Measurements from ENCODE around the gene TOPBP1. TPM values are rescaled to one million over a fixed set of nuclear protein-coding genes. Genes with fewer than 3 reads are reported as not detected.
"Not testable (repeated sequence)": the region's sequence is repeated elsewhere in the genome, so short reads cannot be mapped to it uniquely, and the experiment has no call there.

Gene TOPBP1
- total RNA-seq, 8 experiments from 2014 or later: 12.9 to 46.7 (median 35.2) TPM

DNA sequence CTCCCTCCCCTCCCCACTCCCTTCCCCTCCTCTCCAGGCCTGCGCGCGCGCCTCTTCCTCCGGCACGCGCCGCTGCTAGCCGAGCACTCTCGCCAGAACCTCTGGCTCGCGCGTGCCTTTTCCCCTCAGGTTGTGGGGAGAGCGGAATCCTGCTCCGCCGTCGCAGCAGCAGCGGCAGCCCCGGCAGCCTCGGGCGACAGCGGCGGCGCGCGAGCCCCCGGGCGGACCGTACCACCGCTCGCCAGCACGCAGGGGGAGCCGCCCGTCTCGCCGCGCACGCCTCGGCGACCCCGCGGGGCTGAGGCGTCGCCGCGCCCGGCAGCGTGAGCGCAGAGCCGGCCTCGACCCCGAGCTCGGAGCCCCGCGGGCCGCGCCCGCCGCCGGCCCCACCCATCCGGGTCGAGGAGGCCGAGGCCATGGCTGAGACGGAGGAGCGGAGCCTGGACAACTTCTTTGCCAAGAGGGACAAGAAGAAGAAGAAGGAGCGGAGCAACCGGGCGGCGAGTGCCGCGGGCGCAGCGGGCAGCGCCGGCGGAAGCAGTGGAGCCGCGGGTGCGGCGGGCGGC lies 88.0 kb downstream of the TOPBP1 start, which contains the start of gene CDV3:
Gene CDV3 (plus strand): TSS at position 58 of the 566 bp plus-strand sequence. CDS start 359 bp downstream, at position 417.
- peak; percentile 40 to 66 (median 58) for ATAC-seq (replicated peaks in 6 of 8)
- H3K4me3 ChIP-seq: peak within 1 kb of the TSS; percentile 43 to 89 (median 60)
- peaks cover 7 to 10% of the 10 kb centered on the region in 2 donors for H3K4me1 ChIP-seq (replicated peaks in 1 of 2)
- 0% methylated on average over 12 of the region's 81 CpGs; no CpG with 5 or more reads in 9 of the 10 experiments for WGBS, 10 experiments
- in situ Hi-C loops (cut with MboI; ENCODE audit: low pct_unique_long_range_greater_than_20kb in 2 of 9, low sequenced_read_pairs in 9 of 9, unreplicated experiment in 9 of 9): loop anchor here in 2 of 9 experiments (10.0 kb wide), 2 partner anchors 89 to 849 kb away; partner anchors contain the start of gene NPHP3 (in 1 of the 2)
- peak within 1 kb of the TSS; percentile 93 for H3K27ac ChIP-seq

DNA sequence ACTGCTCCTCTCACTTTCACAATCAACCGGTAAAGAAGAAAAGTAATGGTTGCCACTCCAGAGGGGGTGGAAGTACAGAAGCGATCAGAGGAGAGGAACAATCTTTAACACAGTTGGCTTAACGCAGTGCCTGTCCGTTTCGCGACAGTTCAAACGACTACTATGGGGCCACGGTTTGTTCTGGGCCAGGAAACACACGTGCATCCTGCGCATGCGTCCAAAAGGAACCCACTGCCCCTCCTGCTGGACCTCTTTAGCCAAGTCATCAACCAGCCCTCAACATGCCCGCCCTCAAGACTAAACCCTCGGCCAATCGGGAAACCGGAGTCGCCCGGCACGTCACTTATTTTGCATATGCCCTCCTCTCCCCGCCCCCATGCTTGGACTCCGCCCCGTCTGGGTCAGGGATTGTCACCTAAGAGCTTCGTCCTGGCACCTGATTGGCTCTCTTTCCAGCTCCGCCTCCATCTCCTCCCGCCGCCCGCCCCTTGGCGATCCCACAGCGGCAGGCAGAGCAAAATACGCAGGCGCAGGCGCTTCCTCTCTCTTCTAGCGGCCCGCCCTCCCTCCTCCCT lies 88.6 kb downstream of the TOPBP1 start:
- peak overlapping the region; percentile 93 for H3K27ac ChIP-seq
- 0 to 6% (median 1%) methylated on average over 1 to 8 of the region's 33 CpGs; no CpG with 5 or more reads in 2 of the 10 experiments for WGBS, 10 experiments
- peak; percentile 76 to 87 (median 82) for ATAC-seq (replicated peaks in 6 of 8)
- H3K4me1 ChIP-seq (replicated peaks in 1 of 2): peaks cover 7 to 10% of the 10 kb centered on the region in 2 donors
- in situ Hi-C loops (cut with MboI; ENCODE audit: low pct_unique_long_range_greater_than_20kb in 2 of 9, low sequenced_read_pairs in 9 of 9, unreplicated experiment in 9 of 9): loop anchor here in 2 of 9 experiments (10.0 kb wide), 2 partner anchors 88 to 848 kb away; partner anchors contain the start of gene NPHP3 (in 1 of the 2)
- peak overlapping the region; percentile 43 to 89 (median 60) for H3K4me3 ChIP-seq

DNA sequence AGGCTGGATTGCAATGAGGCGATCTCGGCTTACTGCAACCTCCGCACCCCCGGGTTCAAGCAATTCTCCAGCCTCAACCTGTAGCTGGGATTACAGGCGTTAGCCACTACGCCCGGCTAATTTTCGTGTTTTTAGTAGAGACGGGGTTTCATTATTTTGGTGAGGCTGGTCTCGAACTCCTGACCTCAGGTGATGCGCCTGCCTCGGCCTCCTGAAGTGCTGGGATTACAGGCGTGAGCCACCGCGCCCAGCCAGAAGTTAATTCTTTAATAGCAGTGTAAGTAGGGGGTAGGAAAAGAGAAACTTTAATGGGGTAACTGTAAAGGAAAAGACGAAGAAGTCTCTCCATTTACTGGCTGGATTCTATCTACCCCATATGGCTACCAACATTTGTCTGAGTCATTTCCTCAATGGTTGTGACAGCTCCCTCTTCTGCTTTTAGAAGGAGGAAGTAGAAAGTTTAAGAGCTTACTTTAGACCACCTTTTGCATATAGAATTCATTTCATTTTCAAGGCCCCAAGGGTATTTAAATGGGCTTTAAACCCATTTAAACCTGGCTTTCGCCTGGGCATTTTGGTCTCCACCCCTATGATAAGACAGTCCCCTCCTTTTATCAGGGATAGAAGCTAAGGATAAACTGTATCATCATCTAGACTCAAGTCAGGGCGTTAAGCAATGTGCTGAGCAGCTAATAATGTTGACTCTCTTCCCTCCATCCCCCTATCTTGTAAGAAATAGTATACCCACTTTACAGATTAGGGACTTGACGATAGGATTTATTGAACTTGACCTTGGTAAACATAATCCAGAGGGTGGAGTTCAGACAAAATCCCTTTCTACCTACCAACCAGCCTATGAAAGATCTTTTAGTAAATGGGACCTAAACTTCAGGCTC lies 89.3 kb downstream of the TOPBP1 start:
- in situ Hi-C loops (cut with MboI; ENCODE audit: low pct_unique_long_range_greater_than_20kb in 2 of 9, low sequenced_read_pairs in 9 of 9, unreplicated experiment in 9 of 9): loop anchor here in 2 of 9 experiments (10.0 kb wide), 2 partner anchors 88 to 848 kb away; partner anchors contain the start of gene NPHP3 (in 1 of the 2)
- ATAC-seq (replicated peaks in 6 of 8): no peak
- Histone ChIP-seq H3K4me1 (replicated peaks in 1 of 2) (peaks cover 8 to 10% of the 10 kb centered on the region in 2 donors), H3K4me3 (peak overlapping the region; percentile 19 to 36 (median 26)), H3K27ac (peak overlapping the region; percentile 10 to 70)
- WGBS, 10 experiments: 60 to 100% (median 89%) methylated on average over 1 to 16 of the region's 19 CpGs; no CpG with 5 or more reads in 1 of the 10 experiments

DNA sequence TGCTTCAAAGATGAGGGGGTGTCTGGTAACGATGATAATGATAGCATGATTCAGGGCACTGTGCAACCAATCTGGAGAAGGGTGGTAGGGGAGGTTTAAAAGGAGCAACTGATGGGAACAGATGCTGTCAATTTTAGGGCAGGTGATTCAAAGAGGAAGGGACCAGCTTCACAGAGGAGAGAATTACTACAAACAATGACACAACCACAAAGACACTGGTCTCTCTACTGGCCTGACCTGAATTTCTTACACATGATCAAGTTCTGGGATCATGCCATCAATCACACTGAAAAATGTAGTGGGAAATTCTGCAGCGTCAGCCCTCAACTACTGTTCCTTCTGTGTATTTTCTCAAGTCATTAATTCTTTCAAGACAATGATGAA lies 90.8 kb downstream of the TOPBP1 start:
- no peak for ATAC-seq (replicated peaks in 6 of 8)
- H3K4me3 ChIP-seq: no peak overlapping the region
- in situ Hi-C loops (cut with MboI; ENCODE audit: low pct_unique_long_range_greater_than_20kb in 2 of 9, low sequenced_read_pairs in 9 of 9, unreplicated experiment in 9 of 9): loop anchor here in 2 of 9 experiments (10.0 kb wide), 2 partner anchors 86 to 846 kb away; partner anchors contain the start of gene NPHP3 (in 1 of the 2)
- WGBS, 10 experiments: 25 to 83% (median 72%) methylated on average over 1 to 2 of the region's 2 CpGs; no CpG with 5 or more reads in 2 of the 10 experiments
- no peak overlapping the region for H3K27ac ChIP-seq
- H3K4me1 ChIP-seq (replicated peaks in 1 of 2): peaks cover 8 to 10% of the 10 kb centered on the region in 2 donors

DNA sequence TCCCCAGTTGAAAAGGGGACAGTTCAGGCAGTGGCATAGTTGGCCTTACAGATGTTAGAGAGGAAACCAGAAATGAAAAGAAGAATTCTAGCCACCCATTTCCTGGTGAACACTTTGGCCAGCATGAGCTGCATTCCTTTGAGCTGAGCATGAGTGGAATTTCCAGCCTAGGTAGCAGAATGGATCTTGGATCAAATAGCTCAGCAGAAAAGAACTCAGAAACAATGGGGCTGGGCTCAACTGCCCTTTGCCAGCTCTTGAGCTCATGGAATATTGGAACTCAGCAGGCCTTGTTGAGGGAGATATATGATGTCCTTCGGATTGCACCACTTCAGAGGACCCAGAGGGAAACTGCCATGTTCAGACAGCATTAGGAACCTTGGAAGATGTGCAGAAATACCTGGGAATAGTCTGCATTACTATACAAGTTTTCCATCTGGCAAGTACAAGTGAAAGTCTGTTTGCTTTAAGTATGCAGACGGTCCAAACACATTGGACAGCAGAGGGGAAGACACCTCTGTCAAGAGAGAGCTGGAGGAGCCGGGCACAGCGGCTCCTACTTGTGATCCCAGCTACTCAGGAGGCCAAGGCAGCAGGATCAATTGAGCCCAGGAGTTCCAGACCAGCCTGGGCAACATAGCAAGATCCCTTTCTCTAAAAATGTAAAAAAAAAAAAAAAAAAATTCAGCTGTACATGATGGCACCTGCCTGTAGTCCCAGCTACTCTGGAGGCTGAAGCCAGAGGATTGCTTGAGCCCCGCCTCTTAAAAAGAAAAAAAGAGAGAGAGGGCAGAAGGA lies 91.4 kb downstream of the TOPBP1 start:
- Histone ChIP-seq H3K4me3 (no peak overlapping the region), H3K27ac (no peak overlapping the region), H3K4me1 (replicated peaks in 1 of 2) (peaks cover 4 to 8% of the 10 kb centered on the region in 2 donors)
- in situ Hi-C loops (cut with MboI; ENCODE audit: low pct_unique_long_range_greater_than_20kb in 2 of 9, low sequenced_read_pairs in 9 of 9, unreplicated experiment in 9 of 9): loop anchor here in 2 of 9 experiments (10.0 kb wide), 2 partner anchors 86 to 846 kb away; partner anchors contain the start of gene NPHP3 (in 1 of the 2)
- no peak for ATAC-seq (replicated peaks in 6 of 8)
- 60 to 100% (median 86%) methylated on average over 1 to 5 of the region's 5 CpGs; no CpG with 5 or more reads in 2 of the 10 experiments for WGBS, 10 experiments

DNA sequence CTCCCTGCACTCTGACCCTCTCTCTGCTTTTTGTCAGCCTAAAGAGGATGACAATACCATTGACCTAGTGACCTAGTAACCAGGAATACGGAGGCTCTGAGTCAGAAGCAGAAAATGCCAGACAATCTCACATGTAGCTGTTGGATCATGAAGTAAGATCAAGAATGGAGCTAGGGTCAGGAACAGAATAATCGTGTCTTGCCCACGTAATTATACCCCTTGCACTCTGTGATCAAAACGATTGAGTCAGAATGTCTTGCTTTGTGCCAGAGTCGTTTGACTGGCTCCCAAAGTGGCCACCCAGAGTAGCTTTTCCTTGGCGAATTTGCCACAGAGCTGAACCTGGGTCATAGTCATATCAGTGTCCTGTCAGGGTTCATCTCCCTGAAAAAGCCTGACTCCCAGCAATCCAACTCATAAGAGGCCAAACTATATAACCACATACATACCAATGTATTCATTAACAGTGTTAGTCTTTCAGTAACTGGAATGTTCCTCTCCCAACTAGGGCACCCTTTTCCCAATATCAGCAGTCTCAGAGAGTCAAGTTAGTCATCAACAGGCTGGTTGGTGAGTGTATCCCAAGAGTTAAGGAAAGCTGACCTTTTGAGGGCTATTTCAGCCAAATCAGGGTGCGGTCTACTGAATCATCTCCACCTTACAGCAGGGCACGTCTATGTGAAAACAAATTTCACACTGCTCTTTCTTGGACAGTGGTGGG lies 93.3 kb downstream of the TOPBP1 start:
- ATAC-seq (replicated peaks in 6 of 8): no peak
- Histone ChIP-seq H3K4me3 (no peak overlapping the region), H3K27ac (no peak overlapping the region), H3K4me1 (replicated peaks in 1 of 2) (peaks cover 0 to 8% of the 10 kb centered on the region in 2 donors)
- WGBS, 10 experiments: 5 to 68% (median 51%) methylated on average over 2 to 7 of the region's 8 CpGs; no CpG with 5 or more reads in 1 of the 10 experiments
- in situ Hi-C loops (cut with MboI; ENCODE audit: low pct_unique_long_range_greater_than_20kb in 2 of 9, low sequenced_read_pairs in 9 of 9, unreplicated experiment in 9 of 9): no loop called here

DNA sequence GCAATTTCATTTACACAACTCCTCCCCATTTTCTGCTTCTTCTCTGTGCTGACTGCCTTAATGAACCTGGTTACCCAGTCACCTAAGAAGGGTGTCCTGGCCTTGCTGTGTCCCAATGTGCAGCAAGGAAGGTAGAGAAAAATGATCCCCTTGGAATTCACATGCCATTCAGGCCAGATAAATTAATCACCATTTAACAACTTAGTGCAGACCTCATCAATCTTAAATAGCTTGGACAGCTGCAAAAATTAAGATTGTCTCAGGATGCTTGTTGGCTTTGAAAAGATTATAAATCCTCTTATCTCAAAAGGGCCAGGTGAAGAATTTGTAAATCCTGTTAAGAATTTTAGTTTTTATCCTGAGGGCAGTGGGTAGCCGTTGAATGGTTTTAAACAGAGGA lies 97.9 kb downstream of the TOPBP1 start:
- peaks cover 0 to 4% of the 10 kb centered on the region in 2 donors for H3K4me1 ChIP-seq (replicated peaks in 1 of 2)
- no peak for ATAC-seq (replicated peaks in 6 of 8)
- H3K4me3 ChIP-seq: no peak overlapping the region
- H3K27ac ChIP-seq: no peak overlapping the region
- WGBS, 10 experiments: 70 to 100% (median 100%) methylated on average over 1 of the region's 1 CpG; no CpG with 5 or more reads in 5 of the 10 experiments
- in situ Hi-C loops (cut with MboI; ENCODE audit: low pct_unique_long_range_greater_than_20kb in 2 of 9, low sequenced_read_pairs in 9 of 9, unreplicated experiment in 9 of 9): no loop called here

DNA sequence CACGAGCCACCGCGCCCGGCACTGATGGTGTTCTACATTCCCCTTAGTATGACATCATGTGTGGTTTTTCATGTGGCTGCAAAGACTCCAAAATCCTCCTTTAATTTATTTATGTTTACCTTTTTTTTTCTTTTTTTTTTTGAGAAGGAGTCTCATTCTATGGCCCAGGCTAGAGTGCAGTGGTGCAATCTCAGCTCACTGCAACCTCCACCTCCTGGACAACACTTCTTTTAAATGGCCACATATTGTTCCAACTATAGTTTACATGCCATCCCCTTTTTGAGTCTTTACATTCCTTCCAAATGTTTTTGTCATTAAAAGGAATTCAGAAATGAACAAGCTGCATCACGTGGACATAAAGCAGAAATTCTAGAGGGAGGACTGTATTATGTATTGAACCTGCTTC lies 98.6 kb downstream of the TOPBP1 start:
- ATAC-seq (replicated peaks in 6 of 8): no peak
- Histone ChIP-seq H3K4me1 (replicated peaks in 1 of 2) (peaks cover 0 to 2% of the 10 kb centered on the region in 2 donors), H3K4me3 (no peak overlapping the region), H3K27ac (no peak overlapping the region)
- WGBS, 10 experiments: 0 to 89% (median 17%) methylated on average over 1 to 5 of the region's 5 CpGs; no CpG with 5 or more reads in 3 of the 10 experiments
- in situ Hi-C loops (cut with MboI; ENCODE audit: low pct_unique_long_range_greater_than_20kb in 2 of 9, low sequenced_read_pairs in 9 of 9, unreplicated experiment in 9 of 9): no loop called here

DNA sequence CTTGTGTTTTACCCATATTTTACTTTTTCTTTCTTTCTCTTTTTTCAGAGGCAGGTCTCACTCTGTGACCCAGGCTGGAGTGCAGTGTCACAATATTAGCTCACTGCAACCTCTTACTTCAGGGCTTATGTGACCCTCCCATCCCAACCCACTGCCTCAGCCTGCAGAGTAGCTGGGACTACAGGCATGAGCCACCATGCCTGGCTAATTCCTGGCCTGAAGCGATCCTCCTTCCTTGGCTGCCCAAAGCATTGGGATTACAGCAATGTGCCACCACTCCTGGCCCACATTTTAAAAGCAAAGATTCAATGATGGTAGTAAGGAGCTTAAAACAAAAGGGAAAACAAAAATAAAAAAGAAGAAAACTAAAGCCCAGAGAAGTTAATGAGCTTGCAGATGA lies 99.4 kb downstream of the TOPBP1 start:
- in situ Hi-C loops (cut with MboI; ENCODE audit: low pct_unique_long_range_greater_than_20kb in 2 of 9, low sequenced_read_pairs in 9 of 9, unreplicated experiment in 9 of 9): no loop called here
- no peak for ATAC-seq (replicated peaks in 6 of 8)

DNA sequence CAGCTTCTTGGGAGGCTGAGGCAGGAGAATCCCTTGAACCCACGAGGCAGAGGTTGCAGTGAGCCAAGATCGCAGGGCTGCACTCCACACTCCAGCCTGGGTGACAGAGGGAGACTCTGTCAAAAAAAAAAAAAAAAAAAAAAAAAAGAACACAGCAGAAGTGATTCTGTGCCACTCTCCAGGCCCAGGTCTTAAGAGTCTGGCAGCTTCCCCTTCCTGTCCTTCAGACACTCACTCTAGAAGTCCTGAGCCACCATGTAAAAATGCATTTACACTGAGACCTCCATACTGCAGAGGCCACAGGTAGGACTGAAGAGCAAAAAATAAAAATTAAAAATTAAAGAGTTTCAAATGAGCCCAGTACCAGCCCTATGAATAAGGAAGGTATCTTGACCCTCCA lies 100.1 kb downstream of the TOPBP1 start:
- in situ Hi-C loops (cut with MboI; ENCODE audit: low pct_unique_long_range_greater_than_20kb in 2 of 9, low sequenced_read_pairs in 9 of 9, unreplicated experiment in 9 of 9): no loop called here
- no peak for ATAC-seq (replicated peaks in 6 of 8)
- no peaks in the 10 kb centered on the region for H3K4me1 ChIP-seq (replicated peaks in 1 of 2)
- WGBS, 10 experiments: 60 to 100% (median 75%) methylated on average over 1 to 2 of the region's 2 CpGs; no CpG with 5 or more reads in 5 of the 10 experiments
- no peak overlapping the region for H3K4me3 ChIP-seq
- no peak overlapping the region for H3K27ac ChIP-seq

More for the DNA sequence above, 99.4 kb downstream of the TOPBP1 start:
- no peak overlapping the region for H3K27ac ChIP-seq
- H3K4me3 ChIP-seq: no peak overlapping the region
- 75 to 100% (median 83%) methylated on average over 1 of the region's 1 CpG; no CpG with 5 or more reads in 6 of the 10 experiments for WGBS, 10 experiments
- no peaks in the 10 kb centered on the region for H3K4me1 ChIP-seq (replicated peaks in 1 of 2)

DNA sequence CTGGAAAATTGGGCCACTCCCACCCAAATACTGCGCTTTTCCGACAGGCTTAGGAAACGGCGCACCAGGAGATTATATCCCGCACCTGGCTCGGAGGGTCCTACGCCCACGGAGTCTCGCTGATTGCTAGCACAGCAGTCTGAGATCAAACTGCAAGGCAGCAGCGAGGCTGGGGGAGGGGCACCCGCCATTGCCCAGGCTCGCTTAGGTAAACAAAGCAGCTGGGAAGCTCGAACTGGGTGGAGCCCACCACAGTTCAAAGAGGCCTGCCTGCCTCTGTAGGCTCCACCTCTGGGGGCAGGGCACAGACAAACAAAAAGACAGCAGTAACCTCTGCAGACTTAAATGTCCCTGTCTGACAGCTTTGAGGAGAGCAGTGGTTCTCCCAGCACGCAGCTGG lies 110.2 kb downstream of the TOPBP1 start:
- WGBS, 10 experiments: no CpG with 5 or more reads among the region's 14 CpGs
- in situ Hi-C loops (cut with MboI; ENCODE audit: low pct_unique_long_range_greater_than_20kb in 2 of 9, low sequenced_read_pairs in 9 of 9, unreplicated experiment in 9 of 9); H3K4me1 ChIP-seq (replicated peaks in 1 of 2); H3K4me3 ChIP-seq; H3K27ac ChIP-seq; ATAC-seq (replicated peaks in 6 of 8): not testable (repeated sequence)
